Keratinocyte (primary cell): ENCODE data around the gene MVB12A. TPM values are rescaled to one million over a fixed set of nuclear protein-coding genes. Genes with fewer than 3 reads are reported as not detected.

Experiments
- DNase-seq: peaks from one replicate; pipeline ENCODE4 v3.0.0-alpha.2; 2011; ENCODE audit warnings: low read depth, missing footprints, low spot score
- FAIRE-seq: peaks from 2 replicates; lab custom pipeline; 2011; peaks lifted over from hg19 to GRCh38; lab: Jason Lieb, UNC
- H2AFZ ChIP-seq: 2 replicates; pipeline ENCODE4 v1.6.0; 2012; ENCODE audit warnings: low read length, control low read depth, inconsistent platforms; ENCODE audit not compliant: control insufficient read depth
- H3K27ac ChIP-seq: 2 replicates; pipeline ENCODE4 v1.5.1; 2011; ENCODE audit warnings: low read length; ENCODE audit not compliant: control insufficient read depth, insufficient read depth
- H3K27me3 ChIP-seq: 3 replicates; pipeline ENCODE4 v1.6.0; 2011; ENCODE audit warnings: low read length; ENCODE audit not compliant: control insufficient read depth, insufficient read depth; ENCODE audit errors: extremely low read depth
- H3K36me3 ChIP-seq, 2 experiments: 2 replicates in 1 of 2; 3 replicates in 1 of 2; pipeline ENCODE4 v1.5.1; 2011; ENCODE audit warnings: low read length in 2 of 2, mild to moderate bottlenecking in 1 of 2; ENCODE audit not compliant: control insufficient read depth in 2 of 2, insufficient read depth in 2 of 2; ENCODE audit errors: extremely low read depth in 1 of 2
- H3K4me1 ChIP-seq: 3 replicates; pipeline ENCODE4 v1.5.1; 2011; ENCODE audit warnings: low read length; ENCODE audit not compliant: control insufficient read depth, insufficient read depth; ENCODE audit errors: extremely low read depth
- H3K4me2 ChIP-seq: 3 replicates; pipeline ENCODE4 v1.6.0; 2011; ENCODE audit warnings: low read depth, low read length; ENCODE audit not compliant: control insufficient read depth, insufficient read depth; ENCODE audit errors: extremely low read depth
- H3K4me3 ChIP-seq, 3 experiments: fragments of 200-600 bp in 1 of 3; sonication (generic) in 1 of 3; 2 replicates in 2 of 3; 3 replicates in 1 of 3; pipeline ENCODE4 v1.5.1; 2011 to 2016; ENCODE audit warnings: low read length in 3 of 3, mild to moderate bottlenecking in 3 of 3, control low read depth in 2 of 3, inconsistent platforms in 1 of 3, low read depth in 1 of 3, mixed read lengths in 1 of 3, mixed run types in 1 of 3, moderate library complexity in 1 of 3; ENCODE audit not compliant: control insufficient read depth in 2 of 3, insufficient read depth in 2 of 3; ENCODE audit errors: extremely low read depth in 1 of 3
- H3K79me2 ChIP-seq: 2 replicates; pipeline ENCODE4 v1.6.0; 2012; ENCODE audit warnings: low read length; ENCODE audit not compliant: control insufficient read depth, insufficient read depth
- H3K9ac ChIP-seq: 3 replicates; pipeline ENCODE4 v1.6.0; 2011; ENCODE audit warnings: low read length; ENCODE audit not compliant: control insufficient read depth, insufficient read depth; ENCODE audit errors: extremely low read depth
- H3K9me1 ChIP-seq: 3 replicates; pipeline ENCODE4 v1.6.0; 2011; ENCODE audit warnings: low read length; ENCODE audit not compliant: control insufficient read depth, insufficient read depth; ENCODE audit errors: extremely low read depth
- H3K9me3 ChIP-seq: 2 replicates; pipeline ENCODE4 v1.5.1; 2012; ENCODE audit warnings: low read depth, low read length; ENCODE audit not compliant: control insufficient read depth
- H4K20me1 ChIP-seq: 3 replicates; pipeline ENCODE4 v1.6.0; 2011; ENCODE audit warnings: low read length; ENCODE audit not compliant: control insufficient read depth, insufficient read depth; ENCODE audit errors: extremely low read depth
- EZH2 ChIP-seq: IDR thresholded peaks from one replicate; pipeline ENCODE4 v1.6.1; 2012; ENCODE audit warnings: inconsistent platforms, mild to moderate bottlenecking, low read length, moderate library complexity
- dilution Hi-C: fragments of 300-500 bp; cut with MboI; formaldehyde crosslinking; loops from one replicate; pipeline ENCODE4 v1.7.0; 2020; ENCODE audit warnings: low sequenced_read_pairs; ENCODE audit not compliant: extremely low pct_ligation_motif_present
- polyA plus RNA-seq, 5 experiments: library from polyadenylated mRNA; depleted of rRNA in 3 of 5; stranded (reverse) in 3 of 5; stranded (forward) in 1 of 5; unstranded in 1 of 5; fragments of >200 nt; gene quantifications; 1 replicate in 1 of 5; 2 replicates in 3 of 5; 3 replicates in 1 of 5; pipeline versions ENCODE4 v1.2.1 to v1.2.3, GENCODE V29; 2011 to 2012; ENCODE audit warnings: missing spikeins in 2 of 5, low read depth in 1 of 5, low replicate concordance in 1 of 5
- TF ChIP-seq, protein P1 (sequence below), 3 experiments: IDR thresholded peaks in 1 of 3; conservative IDR thresholded peaks in 1 of 3; optimal IDR thresholded peaks in 1 of 3; 2 replicates in 2 of 3; 3 replicates in 1 of 3; pipeline versions ENCODE3 to v1.5.1; 2011; ENCODE audit warnings: low read length in 3 of 3, mild to moderate bottlenecking in 3 of 3, moderate library complexity in 2 of 3, control low read depth in 1 of 3, inconsistent platforms in 1 of 3; ENCODE audit not compliant: insufficient read depth in 2 of 3; ENCODE audit errors: extremely low read depth in 1 of 3

MVB12A gene
- polyA plus RNA-seq, 1 donor (not counting 4 experiments of a cell fraction or from before 2014, with no cell fraction given) = 23.3 TPM

DNA sequence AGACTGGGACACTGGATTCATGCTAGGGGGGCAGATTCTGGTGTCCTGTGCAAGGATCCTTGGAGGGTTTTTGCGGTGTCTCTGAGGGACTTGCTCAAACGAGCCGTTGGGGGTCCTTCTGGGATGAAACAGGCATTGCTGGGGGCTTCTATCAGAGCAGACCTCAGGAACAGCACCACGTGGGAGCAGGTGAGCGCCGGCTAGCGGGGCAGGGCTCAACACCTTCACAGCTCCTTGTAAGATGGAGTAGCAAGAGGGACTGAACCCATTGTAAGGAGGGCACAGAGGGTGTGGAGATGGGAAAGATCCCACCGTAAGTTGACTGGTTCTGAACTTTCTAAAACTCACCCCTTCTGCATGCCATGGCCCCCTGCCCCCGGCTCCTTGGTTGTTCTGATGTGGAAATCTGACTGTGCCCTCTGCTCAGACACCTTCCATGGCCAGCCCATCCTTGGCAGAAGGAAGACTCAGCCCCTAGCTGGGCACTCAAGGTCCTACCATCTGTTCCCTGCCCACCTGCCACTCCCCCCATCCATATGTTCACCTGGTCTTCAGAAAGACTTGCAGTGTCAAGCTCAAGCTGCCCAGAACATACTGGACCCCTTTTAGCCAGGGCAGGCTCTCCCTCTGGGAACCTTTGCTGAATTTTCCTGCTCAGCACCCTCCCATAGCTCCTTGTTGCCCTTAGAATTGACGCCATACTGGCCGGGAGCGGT lies 51.7 kb downstream of the MVB12A start:
- H3K9me3 ChIP-seq = no peaks in the 10 kb centered on the region
- peaks cover 31% of the 10 kb centered on the region for H3K4me1 ChIP-seq
- no peaks in the 10 kb centered on the region for H3K27me3 ChIP-seq
- TF ChIP-seq, protein P1, sequence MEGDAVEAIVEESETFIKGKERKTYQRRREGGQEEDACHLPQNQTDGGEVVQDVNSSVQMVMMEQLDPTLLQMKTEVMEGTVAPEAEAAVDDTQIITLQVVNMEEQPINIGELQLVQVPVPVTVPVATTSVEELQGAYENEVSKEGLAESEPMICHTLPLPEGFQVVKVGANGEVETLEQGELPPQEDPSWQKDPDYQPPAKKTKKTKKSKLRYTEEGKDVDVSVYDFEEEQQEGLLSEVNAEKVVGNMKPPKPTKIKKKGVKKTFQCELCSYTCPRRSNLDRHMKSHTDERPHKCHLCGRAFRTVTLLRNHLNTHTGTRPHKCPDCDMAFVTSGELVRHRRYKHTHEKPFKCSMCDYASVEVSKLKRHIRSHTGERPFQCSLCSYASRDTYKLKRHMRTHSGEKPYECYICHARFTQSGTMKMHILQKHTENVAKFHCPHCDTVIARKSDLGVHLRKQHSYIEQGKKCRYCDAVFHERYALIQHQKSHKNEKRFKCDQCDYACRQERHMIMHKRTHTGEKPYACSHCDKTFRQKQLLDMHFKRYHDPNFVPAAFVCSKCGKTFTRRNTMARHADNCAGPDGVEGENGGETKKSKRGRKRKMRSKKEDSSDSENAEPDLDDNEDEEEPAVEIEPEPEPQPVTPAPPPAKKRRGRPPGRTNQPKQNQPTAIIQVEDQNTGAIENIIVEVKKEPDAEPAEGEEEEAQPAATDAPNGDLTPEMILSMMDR (optimal IDR thresholded peaks at IDR 0.05 in 1 of 3, IDR thresholded peaks at IDR 0.05 in 1 of 3, conservative IDR thresholded peaks at IDR 0.05 in 1 of 3; ENCODE audit: extremely low read depth in 1 of 3, insufficient read depth in 2 of 3, low read length in 3 of 3) = peak in 1 of 3 experiments; percentile 33
- no peak for TF ChIP-seq EZH2
- H3K4me3 ChIP-seq = peak overlapping the region; percentile 66 to 85 (median 85)
- H3K79me2 ChIP-seq = peaks cover 19% of the 10 kb centered on the region
- H3K9me1 ChIP-seq = no peaks in the 10 kb centered on the region
- dilution Hi-C loops = no loop called here
- peak overlapping the region; percentile 88 for H3K9ac ChIP-seq
- DNase-seq (no peak), FAIRE-seq (peak; percentile 39)
- H3K36me3 ChIP-seq = no peaks in the 10 kb centered on the region
- H3K27ac ChIP-seq = no peak overlapping the region
- H3K4me2 ChIP-seq = peak overlapping the region; percentile 89
- no peaks in the 10 kb centered on the region for H4K20me1 ChIP-seq
- H2AFZ ChIP-seq = no peak overlapping the region

DNA sequence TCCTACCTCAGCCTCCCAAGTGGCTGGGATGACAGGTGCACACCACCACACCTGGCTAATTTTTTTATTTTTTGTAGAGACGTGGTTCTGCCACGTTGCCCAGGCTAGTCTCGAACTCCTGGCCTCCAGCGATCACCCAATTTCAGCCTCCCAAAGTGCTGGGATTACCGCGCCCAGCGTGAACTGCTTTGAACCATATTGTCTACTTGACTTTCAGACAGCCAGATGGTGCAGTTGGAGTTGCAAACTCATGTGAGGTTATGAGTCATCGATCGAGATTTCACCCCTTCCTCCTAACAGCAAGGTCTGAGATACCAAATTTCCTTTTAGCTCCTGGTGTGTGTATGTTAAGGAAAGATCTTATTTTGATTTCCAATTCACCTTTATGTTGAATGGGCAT lies 53.2 kb downstream of the MVB12A start:
- H3K27ac ChIP-seq = no peak overlapping the region
- no peaks in the 10 kb centered on the region for H3K9me3 ChIP-seq
- TF ChIP-seq, protein P1 (optimal IDR thresholded peaks at IDR 0.05 in 1 of 3, IDR thresholded peaks at IDR 0.05 in 1 of 3, conservative IDR thresholded peaks at IDR 0.05 in 1 of 3; ENCODE audit: extremely low read depth in 1 of 3, insufficient read depth in 2 of 3, low read length in 3 of 3) = peak in 1 of 3 experiments; percentile 41
- no peak for TF ChIP-seq EZH2
- peaks cover 20% of the 10 kb centered on the region for H3K79me2 ChIP-seq
- no peak overlapping the region for H3K9ac ChIP-seq
- H3K4me3 ChIP-seq = no peak overlapping the region
- H3K36me3 ChIP-seq = no peaks in the 10 kb centered on the region
- H2AFZ ChIP-seq = no peak overlapping the region
- no peak for DNase-seq
- peak; percentile 62 for FAIRE-seq
- H4K20me1 ChIP-seq = no peaks in the 10 kb centered on the region
- H3K4me1 ChIP-seq = peaks cover 33% of the 10 kb centered on the region
- no peaks in the 10 kb centered on the region for H3K27me3 ChIP-seq
- no peaks in the 10 kb centered on the region for H3K9me1 ChIP-seq
- dilution Hi-C loops = no loop called here
- no peak overlapping the region for H3K4me2 ChIP-seq

Other genes with a start within 250 kb of the MVB12A start
- gene USE1, start 204.7 kb upstream of the MVB12A start, polyA plus RNA-seq = 18.0 to 24.1 TPM (median 20.7 TPM) in 3 replicates
- gene OCEL1, start 193.8 kb upstream of the MVB12A start, polyA plus RNA-seq = 2.1 to 6.6 TPM (median 2.2 TPM) in 3 replicates
- gene NR2F6, start 174.1 kb upstream of the MVB12A start, polyA plus RNA-seq = 12.3 to 20.2 TPM (median 12.9 TPM) in 3 replicates
- gene USHBP1, start 155.3 kb upstream of the MVB12A start, polyA plus RNA-seq = not detected in 3 replicates
- gene BABAM1, start 152.6 kb upstream of the MVB12A start, polyA plus RNA-seq = 83.1 to 92.8 TPM (median 83.1 TPM) in 3 replicates
- 0.30 to 0.41 TPM (median 0.39 TPM) in 3 replicates for gene ANKLE1, start 138.1 kb upstream of the MVB12A start, polyA plus RNA-seq
- 4.1 to 11.2 TPM (median 8.7 TPM) in 3 replicates for gene ABHD8, start 116.6 kb upstream of the MVB12A start, polyA plus RNA-seq
- 49.2 to 63.7 TPM (median 59.6 TPM) in 3 replicates for gene MRPL34, start 114.2 kb upstream of the MVB12A start, polyA plus RNA-seq
- 59.4 to 75.4 TPM (median 62.8 TPM) in 3 replicates for gene DDA1, start 110.5 kb upstream of the MVB12A start, polyA plus RNA-seq
- 1.1 to 2.7 TPM (median 1.6 TPM) in 3 replicates for gene ANO8, start 85.2 kb upstream of the MVB12A start, polyA plus RNA-seq
- 7.2 to 9.3 TPM (median 8.9 TPM) in 3 replicates for gene GTPBP3, start 82.5 kb upstream of the MVB12A start, polyA plus RNA-seq
- not detected in 3 replicates for gene PLVAP, start 42.7 kb upstream of the MVB12A start, polyA plus RNA-seq
- gene CCDC194, start 25.9 kb upstream of the MVB12A start, polyA plus RNA-seq = not detected in 3 replicates
- 4.0 to 8.4 TPM (median 4.4 TPM) in 3 replicates for gene BST2, start 14.4 kb upstream of the MVB12A start, polyA plus RNA-seq
- gene TMEM221, start 28.6 kb downstream of the MVB12A start, polyA plus RNA-seq = 0.04 to 0.08 TPM (median 0.06 TPM) in 3 replicates
- not detected in 3 replicates for gene NXNL1, start 40.9 kb downstream of the MVB12A start, polyA plus RNA-seq
- 8.4 to 12.6 TPM (median 11.7 TPM) in 3 replicates for gene SLC27A1, start 50.5 kb downstream of the MVB12A start, polyA plus RNA-seq
- gene PGLS, start 91.6 kb downstream of the MVB12A start, polyA plus RNA-seq = 30.2 to 71.5 TPM (median 33.8 TPM) in 3 replicates
- gene COLGALT1, start 135.6 kb downstream of the MVB12A start, polyA plus RNA-seq = 89.4 to 126 TPM (median 90.9 TPM) in 3 replicates